NCI-H345 treated with DMSO at 0.1 percent for 48 hours (cell line): Measurements from ENCODE around the gene CCNY.
"Not testable (repeated sequence)": the region's sequence is repeated elsewhere in the genome, so short reads cannot be mapped to it uniquely, and the experiment has no call there.

Experiments used
- DNase-seq: peaks from one replicate; lab custom pipeline; 2025; ENCODE audit not compliant: unreplicated experiment; lab: John Stamatoyannopoulos, UW

CCNY gene

DNA sequence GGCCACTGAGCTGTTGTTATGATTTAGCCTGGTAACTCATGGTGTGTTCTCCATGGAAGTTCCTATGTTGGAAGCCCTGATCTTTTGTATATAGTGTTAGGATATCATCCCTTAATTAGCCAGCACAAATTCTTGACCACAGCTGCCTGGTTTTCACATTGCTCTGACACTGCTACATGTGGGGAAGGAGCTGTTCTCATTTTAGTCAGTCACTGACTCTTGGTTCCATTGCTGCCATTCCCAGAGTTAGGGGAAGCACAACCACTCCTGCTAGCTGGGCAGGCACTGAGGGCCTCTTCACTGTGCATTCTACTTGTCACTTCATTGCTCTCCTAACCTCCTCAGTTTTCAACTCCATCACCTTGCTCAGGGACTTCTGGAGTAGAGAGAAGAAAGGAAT is 170.4 kb downstream of the CCNY start:
- no peak for DNase-seq

DNA sequence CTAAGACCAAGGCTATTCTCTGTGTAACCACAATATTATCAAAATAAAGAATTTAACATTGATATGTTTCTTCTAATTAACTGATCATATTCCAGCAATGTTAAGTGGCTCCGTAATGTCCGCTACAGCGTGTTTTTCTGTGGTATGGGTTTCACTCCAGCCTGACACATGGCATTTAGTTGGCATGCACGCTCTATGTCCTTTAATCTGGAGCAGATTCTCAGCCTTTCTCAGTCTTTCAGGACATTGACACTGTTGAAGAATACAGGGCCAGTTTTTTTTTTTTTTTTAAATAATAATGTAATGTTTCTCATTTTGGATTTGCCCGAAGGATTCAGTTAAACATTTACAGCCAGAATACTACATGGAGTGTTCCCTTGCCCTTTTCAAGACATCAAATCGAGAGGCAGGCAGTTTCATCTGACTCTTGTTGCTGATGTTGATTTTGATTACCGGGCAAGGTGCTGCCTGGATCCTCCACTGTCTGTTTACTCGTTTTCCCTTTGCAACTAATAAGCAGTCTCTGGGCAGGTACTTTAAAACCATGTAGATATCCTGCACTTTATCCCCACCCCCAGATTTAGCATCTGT is 171.3 kb downstream of the CCNY start:
- no peak for DNase-seq

DNA sequence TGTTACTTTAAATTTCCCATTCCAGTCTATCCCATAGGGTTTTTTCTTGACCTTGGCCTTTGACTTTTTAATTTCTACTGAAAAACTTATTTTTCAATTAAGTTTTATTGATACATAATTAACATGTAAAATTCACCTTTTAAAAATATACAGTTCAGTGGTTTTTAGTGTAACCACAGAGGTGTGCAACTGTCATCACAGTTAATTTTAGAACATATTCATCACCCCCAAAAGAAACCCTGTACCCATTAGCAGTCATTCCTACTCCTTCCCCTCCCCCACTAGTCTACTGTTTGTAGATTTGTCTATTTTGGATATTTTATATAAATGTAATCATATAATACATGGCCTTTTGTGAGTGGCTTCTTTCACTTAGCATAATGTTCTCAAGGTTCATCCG is 172.3 kb downstream of the CCNY start:
- DNase-seq, result no peak

DNA sequence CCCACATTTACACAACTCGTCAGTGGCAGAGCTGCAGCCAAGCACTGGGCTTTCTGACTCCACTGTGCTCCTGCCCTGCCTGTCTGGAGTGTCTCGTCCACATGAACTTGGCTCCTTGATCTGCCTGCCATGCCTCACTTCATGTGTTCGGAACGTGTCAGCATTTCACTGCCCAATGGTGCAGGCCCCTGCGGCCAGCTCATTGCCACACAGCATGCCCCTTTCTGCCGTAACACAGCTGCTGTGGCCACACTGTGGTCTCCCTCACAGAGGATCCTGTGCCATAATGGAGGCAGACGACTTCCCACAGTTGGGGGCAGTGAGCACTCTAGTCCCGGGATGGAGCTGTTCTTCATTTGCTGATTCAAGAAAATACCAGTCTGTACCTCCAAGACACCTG is 174.6 kb downstream of the CCNY start:
- no peak for DNase-seq

DNA sequence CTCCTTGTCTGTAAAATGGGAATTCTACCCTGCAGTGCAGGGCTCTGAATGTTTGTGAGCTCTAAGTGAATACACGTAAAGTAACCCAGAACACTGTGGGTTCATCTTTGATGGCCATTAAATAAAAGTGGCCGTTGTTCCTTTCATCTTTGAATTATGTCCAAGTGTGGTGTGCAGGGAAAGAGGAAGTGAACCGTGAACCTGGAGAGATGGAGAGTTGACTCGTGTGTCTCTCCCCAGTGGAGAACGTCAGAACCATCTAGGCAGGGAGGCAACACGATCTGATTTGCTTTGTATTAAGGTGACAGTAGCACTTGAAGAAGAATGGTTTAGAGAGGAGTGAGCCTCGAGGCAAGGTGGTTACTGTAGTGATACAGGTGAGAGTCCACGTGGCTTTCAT is 175.3 kb downstream of the CCNY start:
- DNase-seq, result no peak

DNA sequence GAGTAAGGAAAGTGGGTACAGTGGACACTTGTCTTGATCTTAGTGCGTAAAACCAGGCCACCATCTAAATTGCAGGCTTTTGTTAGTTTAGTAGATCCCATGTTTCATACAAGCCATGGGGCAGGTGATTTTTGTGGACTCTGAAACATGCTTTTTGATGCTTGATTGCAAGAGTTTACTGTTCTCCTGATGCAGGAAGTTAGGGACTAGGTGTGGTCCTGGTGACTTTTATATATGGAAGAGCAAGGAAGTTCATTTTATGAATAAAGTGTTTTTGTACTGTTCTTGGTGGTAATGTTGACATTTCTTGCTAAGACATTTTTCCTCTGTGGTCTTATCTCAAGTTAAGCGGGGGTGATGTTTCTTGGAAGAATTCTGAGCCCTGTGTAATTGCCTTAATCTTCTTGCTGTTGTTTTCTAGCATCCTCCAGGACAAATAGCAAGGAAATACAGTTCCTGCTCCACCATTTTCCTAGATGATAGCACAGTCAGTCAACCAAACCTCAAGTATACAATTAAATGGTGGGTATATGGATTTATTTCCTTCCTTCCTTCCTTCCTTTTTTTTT is 179.9 kb downstream of the CCNY start:
- DNase-seq, result no peak

DNA sequence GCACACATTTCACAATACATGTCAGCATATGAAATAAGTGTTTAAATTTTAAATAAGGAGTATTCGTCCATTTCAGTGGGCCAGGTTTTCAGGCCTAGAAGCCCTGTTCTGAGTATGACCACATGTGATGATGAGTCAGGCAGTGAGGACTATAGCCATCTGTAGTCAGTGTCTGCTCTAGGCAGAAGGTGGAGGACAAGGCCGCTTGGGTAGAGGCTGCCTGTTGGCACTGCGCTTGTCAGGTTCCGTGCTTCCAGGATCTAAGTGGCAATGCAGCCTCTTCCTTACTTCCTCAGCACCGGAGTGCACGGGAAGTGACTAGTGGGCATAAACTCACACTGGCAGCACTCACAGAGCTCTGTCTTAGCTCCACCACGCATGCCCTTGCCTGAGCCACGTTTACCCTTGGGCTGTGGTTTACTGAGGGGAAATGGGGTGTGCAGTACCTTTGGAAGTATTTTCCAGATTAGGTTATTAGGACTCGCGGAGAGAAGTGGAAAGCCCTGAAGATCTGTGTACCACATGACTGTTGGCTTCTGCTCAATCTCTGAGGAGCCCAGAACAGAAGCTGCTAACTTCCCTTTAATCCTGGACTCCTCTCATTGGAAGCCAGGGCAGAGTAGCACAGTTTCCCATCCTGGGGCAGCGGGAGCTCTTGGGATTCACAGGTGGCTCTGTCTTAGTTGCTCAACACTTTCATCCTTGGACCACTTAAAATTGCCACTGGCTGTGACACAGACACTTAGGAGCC is 181.3 kb downstream of the CCNY start:
- DNase-seq, result no peak

DNA sequence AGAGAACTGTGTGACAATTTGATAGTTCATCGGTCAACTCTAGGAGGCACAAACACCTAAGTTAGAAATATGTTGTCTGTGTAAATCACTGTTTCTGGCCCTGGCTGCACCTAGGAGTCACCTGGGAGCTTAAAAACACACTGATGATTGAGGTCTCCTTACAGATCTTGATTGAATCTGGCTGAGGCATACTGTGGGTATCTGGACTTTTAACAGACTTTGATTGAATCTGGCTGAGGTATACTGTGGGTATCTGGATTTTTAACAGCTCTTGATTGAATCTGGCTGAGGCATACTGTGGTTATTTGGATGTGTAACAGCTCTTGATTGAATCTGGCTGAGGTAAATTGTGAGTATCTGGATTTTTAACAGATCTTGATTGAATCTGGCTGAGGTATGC is 181.9 kb downstream of the CCNY start:
- DNase-seq, result not testable (repeated sequence)

DNA sequence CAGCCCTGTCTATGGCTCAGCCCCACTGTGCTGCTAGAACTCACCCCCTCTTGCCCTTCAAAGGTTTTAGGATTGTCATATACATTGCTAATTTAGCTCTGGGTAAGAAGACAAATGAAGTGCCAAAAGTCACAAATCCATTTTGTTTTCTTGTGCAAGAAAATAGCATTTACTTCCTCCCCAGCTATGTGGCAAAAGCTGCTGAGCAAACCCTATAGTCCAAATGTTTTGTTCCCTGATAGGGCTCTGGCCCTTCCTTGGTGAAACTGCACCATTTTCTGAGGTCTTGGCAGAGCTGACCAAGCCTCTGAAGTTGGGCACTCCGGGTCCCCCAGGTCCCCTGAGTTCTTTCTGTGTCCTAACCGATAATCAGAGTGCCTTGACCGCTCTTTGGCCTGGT is 184.7 kb downstream of the CCNY start:
- DNase-seq, result no peak

DNA sequence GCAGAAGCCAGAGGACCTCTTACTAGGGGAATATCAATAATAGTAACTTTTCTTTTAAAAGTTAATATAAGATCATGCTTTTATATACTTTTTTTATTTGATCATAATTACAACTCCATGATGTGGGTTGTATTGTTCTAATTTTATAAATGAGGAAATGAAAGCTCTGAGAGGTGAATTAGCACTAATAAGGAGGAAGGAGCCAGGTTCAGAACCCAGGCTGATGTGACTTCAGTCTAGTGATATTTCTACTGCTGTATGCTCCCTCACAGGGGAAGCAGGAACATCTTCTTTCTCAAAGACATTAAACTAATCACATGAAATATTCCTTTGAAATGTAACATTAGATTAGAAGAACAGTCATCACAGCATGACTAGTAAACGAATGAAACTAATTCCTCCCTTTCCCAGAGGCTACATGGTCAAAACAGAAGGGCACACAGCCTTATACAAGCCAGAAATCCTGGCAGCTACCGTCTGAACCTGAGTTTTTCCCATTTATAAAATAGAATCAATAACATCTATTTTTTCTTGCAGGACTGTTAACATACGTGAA is 187.4 kb downstream of the CCNY start:
- DNase-seq, result no peak

DNA sequence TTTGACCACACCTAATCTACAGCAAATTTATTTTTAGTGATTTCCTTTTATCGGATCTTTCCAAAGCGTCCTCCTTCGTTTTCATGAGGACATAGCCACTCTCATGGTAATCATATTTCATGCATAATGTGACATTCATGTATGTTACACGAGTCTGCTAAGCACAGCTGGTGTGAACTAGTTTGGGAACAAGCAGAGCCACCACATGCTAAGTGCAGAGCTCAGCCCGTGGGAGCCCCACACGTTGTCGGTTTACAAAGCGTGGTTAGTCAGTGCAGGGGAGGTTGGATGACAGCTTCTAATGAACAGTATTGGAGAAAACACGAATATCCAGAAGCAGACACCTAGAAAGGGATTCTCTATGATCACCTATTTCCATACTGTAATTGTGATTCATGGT is 190.4 kb downstream of the CCNY start:
- no peak for DNase-seq

DNA sequence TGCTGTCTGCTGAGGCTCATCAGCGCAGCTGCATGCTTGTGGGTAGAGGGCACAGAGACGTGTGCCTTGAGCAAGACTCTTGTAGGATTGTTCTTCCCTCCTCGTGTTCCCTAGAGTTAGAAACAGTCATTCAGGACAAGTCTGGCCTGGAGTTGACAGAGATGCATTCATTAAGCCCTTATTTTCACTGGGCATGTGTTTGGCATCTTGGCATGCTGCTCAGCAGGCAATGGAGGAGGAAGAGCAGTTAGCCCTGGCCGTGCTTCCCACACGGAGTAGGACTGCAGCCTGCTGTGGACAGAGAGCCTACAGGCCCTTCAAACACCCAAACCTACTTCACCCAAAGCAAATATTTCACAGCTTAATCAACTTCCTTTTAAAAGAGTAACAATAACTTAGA is 195.8 kb downstream of the CCNY start:
- DNase-seq, result no peak

DNA sequence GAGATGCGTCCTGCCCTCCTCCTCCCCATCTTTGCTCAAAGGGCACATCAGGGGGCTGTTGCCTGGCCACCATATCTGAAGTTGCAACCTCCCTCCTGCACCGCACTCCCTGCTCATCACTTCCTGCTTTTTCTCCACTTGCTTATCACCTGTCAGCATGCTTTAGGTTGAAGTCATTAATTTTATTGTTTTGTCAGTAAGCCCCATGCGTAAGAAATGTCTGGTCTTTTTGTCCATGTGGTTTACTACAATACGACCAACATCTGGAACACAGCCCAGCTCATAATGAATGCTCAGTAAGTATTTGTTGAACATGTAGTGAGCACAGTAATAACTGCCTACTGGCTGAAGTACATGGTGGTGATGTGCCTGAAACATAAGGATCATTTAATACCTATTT is 197.3 kb downstream of the CCNY start:
- no peak for DNase-seq

DNA sequence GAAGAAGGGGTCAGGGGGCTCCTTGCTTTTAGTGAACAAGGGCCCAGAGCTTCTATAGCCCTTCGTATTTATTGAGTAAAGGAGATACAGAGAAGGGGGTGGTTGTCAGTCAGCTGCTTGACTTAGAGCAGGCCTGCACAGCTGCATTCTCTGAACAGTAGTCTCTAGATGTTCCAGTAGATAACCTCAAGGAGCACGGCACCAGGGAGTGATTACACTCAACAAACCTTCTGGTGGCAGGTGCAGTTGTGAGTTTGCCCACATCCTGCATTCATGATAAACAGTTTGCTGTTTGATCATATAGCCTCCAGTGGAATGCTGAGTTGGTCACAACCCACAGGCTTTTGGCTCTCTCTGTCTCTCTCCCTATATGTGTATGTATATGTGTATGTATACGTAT is 198.8 kb downstream of the CCNY start:
- DNase-seq, result no peak

DNA sequence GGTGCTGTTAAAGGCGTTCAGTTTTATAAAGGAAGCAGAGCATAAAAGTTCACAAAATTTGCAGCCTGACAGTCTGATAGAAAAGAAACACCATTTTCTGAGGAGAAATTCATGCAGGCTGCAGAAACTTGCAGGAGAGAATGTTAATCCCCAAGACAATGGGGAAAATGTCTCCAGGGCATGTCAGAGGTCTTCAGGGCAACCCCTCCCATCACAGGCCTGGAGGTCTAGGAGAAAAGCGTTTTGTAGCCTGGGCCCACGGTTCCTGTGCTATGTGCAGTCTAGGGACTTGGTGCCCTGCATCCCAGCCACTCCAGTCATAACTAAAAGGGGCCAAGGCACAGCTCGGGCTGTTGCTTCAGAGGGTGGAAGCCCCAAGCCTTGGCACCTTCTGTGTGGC is 200.5 kb downstream of the CCNY start:
- no peak for DNase-seq

DNA sequence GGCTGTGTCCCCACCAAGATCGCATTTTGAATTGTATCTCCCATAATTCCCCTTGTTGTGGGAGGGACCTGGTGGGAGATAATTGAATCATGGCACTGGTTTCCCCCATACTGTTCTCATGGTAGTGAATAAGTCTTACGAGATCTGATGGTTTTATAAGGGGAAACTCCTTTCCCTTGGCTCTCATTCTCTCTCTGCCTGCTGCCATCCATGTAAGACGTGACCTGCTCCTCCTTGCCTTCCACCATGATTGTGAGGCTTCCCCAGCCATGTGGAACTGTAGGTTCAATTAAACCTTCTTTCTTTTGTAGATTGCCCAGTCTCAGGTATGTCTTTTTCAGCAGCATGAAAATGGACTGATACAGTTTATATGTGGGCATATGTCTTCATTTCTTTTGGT is 201.6 kb downstream of the CCNY start:
- not testable (repeated sequence) for DNase-seq

DNA sequence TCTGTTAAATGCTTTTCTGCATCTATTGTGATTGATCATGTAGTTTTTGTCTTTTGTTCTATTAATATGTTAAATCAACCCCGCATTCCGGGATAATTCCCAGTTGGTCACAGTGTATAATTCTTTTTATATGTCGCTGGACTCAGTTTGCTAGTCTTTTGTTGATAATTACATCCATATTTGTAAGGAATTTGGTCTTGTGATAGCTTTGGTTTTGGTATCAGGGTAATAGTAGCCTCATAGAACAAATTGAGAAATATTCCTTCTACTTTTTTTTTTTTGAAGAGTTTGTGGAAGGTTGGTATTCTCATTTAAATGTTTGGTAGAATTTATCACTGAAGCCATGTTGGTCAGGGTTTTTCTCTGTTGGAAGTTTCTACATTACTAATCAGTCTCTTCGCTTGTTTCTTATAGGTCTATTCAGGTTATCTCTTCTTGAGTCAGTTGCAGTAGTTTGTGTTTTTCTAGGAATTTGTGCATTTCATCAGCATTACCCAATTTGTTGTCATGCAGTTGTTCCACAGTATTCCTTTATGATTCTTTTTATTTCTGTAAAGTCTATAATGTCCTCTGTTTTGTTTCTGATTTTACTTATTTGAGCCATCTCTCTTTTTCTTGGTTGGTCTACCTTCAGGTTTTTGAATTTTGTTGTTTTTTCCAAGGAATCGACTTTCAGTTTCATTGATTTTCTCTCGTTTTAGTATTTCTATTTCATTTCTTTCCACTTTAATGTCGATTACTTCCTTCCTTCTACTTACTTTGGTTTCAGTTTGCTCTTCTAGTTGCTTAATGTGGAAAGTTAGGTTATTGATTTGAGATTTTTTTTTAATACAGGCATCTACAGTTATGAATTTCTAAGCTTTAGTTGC is 204.2 kb downstream of the CCNY start:
- no peak for DNase-seq

DNA sequence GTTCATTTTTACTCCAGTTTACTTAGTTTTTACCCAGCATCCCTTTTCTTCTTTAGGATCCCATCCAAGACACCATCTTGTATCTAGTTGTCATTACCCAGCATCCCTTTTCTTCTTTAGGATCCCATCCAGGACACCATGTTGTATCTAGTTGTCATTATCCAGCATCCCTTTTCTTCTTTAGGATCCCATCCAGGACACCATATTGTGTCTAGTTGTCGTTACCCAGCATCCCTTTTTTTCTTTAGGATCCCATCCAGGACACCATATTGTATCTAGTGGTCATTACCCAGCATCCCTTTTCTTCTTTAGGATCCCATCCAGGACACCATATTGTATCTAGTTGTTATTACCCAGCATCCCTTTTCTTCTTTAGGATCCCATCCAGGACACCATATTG is 205.4 kb downstream of the CCNY start:
- no peak for DNase-seq

DNA sequence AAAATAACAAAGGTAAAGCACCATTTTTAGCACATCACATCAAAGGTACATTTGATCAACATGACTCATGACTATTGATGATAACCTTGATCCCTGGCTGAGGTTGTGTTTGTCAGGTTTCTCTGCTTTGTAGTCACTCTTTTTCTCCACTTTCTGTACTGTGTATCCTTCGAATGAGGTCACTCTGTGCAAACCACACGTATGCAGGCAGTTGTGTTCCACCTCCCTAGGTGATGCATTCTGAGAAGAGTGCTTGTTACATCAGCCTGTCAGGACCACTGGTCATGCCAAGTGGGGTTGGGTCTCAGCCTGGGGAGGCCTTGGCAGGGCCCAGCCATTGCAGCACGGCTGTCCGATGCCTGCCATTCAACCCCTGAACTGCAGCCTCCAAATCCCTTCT is 206.0 kb downstream of the CCNY start:
- no peak for DNase-seq

DNA sequence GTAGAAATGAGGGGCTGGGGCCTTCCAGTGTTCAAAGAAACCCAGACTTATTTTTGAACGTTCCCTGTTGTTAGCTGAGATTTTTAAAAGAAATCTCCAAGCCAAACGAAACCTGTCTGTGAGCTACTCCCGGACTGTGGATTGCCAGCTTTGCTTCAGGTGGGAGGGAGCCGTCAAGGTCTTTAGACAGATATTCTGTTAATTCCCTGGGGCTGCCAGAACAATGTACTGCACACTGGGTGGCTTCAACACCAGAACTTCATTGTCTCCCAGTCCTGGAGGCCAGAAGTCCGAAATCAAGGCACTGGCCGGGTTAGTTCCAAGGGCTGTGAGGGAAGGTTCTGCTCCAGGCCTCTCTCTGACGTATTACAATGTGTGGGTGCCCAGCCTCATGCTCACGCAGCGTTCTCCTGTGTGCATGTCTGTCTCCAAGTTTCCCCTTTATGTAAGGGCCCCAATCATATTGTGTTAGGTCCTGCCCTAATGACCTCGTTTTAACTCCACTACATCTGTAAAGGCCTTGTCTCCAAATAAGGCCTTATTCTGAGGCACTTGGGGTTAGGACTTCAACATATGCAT is 208.9 kb downstream of the CCNY start:
- no peak for DNase-seq
